ENCODE measurements around the gene ITGA6. TPM values are rescaled to one million over a fixed set of nuclear protein-coding genes. Genes with fewer than 3 reads are reported as not detected.

The ITGA6 gene
- polyA plus RNA-seq, 1 donor from 2014 or later: 14.4 TPM

- no peak overlapping the region for H2AFZ ChIP-seq (ENCODE audit: low read depth, low read length)
Measured at GRCh38 chr2:172389685-172390339, 37.6 kb upstream of the ITGA6 start.

GRCh38 chr2:172394002-172394401 is 33.4 kb upstream of the ITGA6 start:
- H3K9ac ChIP-seq (ENCODE audit: low read length): no peak overlapping the region
- no peaks in the 10 kb centered on the region for H3K79me2 ChIP-seq (replicated peaks; ENCODE audit: insufficient read depth, low read length)
- no peaks in the 10 kb centered on the region for H3K36me3 ChIP-seq (ENCODE audit: insufficient read depth, low read length)
- H4K20me1 ChIP-seq (ENCODE audit: insufficient read depth): no peaks in the 10 kb centered on the region
- no peaks in the 10 kb centered on the region for H3K27me3 ChIP-seq (ENCODE audit: insufficient read depth, low read depth, low read length)
- no peaks in the 10 kb centered on the region for H3K9me3 ChIP-seq (ENCODE audit: low read length)
- no peaks in the 10 kb centered on the region for H3F3A ChIP-seq (ENCODE audit: insufficient read depth, low read length, poor library complexity, severe bottlenecking)
- TF ChIP-seq REST (IDR thresholded peaks at IDR 0.05; ENCODE audit: borderline replicate concordance) (no peak), MXI1 (conservative IDR thresholded peaks at IDR 0.05; ENCODE audit: poor library complexity, severe bottlenecking) (no peak), POLR2AphosphoS5 (IDR thresholded peaks at IDR 0.05) (no peak)
- H3K4me2 ChIP-seq (ENCODE audit: low read length): no peak overlapping the region
- H3K27ac ChIP-seq (ENCODE audit: low read length): no peak overlapping the region
- no peaks in the 10 kb centered on the region for H3K9me2 ChIP-seq (ENCODE audit: insufficient read depth, low read length)
- H2AFZ ChIP-seq (ENCODE audit: low read depth, low read length): no peak overlapping the region
- H3K4me3 ChIP-seq (ENCODE audit: low read length): no peak overlapping the region

More at GRCh38 chr2:172389685-172390339, 37.6 kb upstream of the ITGA6 start:
- H3K9me3 ChIP-seq (ENCODE audit: low read length): no peaks in the 10 kb centered on the region
- TF ChIP-seq MXI1 (conservative IDR thresholded peaks at IDR 0.05; ENCODE audit: poor library complexity, severe bottlenecking): no peak
- TF ChIP-seq SMC3 (conservative IDR thresholded peaks at IDR 0.05; ENCODE audit: poor library complexity): no peak
- no peak for TF ChIP-seq POLR2AphosphoS5 (IDR thresholded peaks at IDR 0.05)
- TF ChIP-seq RAD21 (conservative IDR thresholded peaks at IDR 0.05): no peak
- no peak for TF ChIP-seq CTCF (IDR thresholded peaks at IDR 0.05; ENCODE audit: poor library complexity, severe bottlenecking)
- TF ChIP-seq EP300 (conservative IDR thresholded peaks at IDR 0.05; ENCODE audit: poor library complexity, severe bottlenecking): no peak
- no peak for TF ChIP-seq EZH2 (IDR thresholded peaks at IDR 0.05; ENCODE audit: borderline replicate concordance, insufficient read depth, low read length, poor library complexity, severe bottlenecking)
- TF ChIP-seq REST (IDR thresholded peaks at IDR 0.05; ENCODE audit: borderline replicate concordance): no peak
- TF ChIP-seq TAF1 (IDR thresholded peaks at IDR 0.05; ENCODE audit: low read depth): no peak
- H3K36me3 ChIP-seq (ENCODE audit: insufficient read depth, low read length): no peaks in the 10 kb centered on the region
- H3K79me2 ChIP-seq (replicated peaks; ENCODE audit: insufficient read depth, low read length): no peaks in the 10 kb centered on the region
- H3K9me2 ChIP-seq (ENCODE audit: insufficient read depth, low read length): no peaks in the 10 kb centered on the region
- H3K27ac ChIP-seq (ENCODE audit: low read length): no peak overlapping the region
- no peaks in the 10 kb centered on the region for H3F3A ChIP-seq (ENCODE audit: insufficient read depth, low read length, poor library complexity, severe bottlenecking)
- no peak overlapping the region for H3K4me2 ChIP-seq (ENCODE audit: low read length)
- H3K4me3 ChIP-seq (ENCODE audit: low read length): no peak overlapping the region
- H3K9ac ChIP-seq (ENCODE audit: low read length): no peak overlapping the region
- H4K20me1 ChIP-seq (ENCODE audit: insufficient read depth): no peaks in the 10 kb centered on the region
- H3K27me3 ChIP-seq (ENCODE audit: insufficient read depth, low read depth, low read length): no peaks in the 10 kb centered on the region

Measured in neural cell (in vitro differentiated cells).